Choroid plexus epithelial cell (primary cell): Measurements from ENCODE around the gene PKD1.

Experiments used
- DNase-seq: peaks from one replicate; pipeline ENCODE4 v3.0.0-alpha.2; 2010; ENCODE audit warnings: low read depth
- H3K4me3 ChIP-seq: 2 replicates; pipeline ENCODE4 v1.5.1; 2011; ENCODE audit warnings: low read depth, mild to moderate bottlenecking, control low read depth, low read length, moderate library complexity
- TF ChIP-seq, protein P1 (sequence below): conservative IDR thresholded peaks from 2 replicates; pipeline ENCODE4 v1.5.1; 2011; ENCODE audit warnings: low read depth, mild to moderate bottlenecking, control low read depth, inconsistent platforms, low read length, moderate library complexity

Gene PKD1

DNA sequence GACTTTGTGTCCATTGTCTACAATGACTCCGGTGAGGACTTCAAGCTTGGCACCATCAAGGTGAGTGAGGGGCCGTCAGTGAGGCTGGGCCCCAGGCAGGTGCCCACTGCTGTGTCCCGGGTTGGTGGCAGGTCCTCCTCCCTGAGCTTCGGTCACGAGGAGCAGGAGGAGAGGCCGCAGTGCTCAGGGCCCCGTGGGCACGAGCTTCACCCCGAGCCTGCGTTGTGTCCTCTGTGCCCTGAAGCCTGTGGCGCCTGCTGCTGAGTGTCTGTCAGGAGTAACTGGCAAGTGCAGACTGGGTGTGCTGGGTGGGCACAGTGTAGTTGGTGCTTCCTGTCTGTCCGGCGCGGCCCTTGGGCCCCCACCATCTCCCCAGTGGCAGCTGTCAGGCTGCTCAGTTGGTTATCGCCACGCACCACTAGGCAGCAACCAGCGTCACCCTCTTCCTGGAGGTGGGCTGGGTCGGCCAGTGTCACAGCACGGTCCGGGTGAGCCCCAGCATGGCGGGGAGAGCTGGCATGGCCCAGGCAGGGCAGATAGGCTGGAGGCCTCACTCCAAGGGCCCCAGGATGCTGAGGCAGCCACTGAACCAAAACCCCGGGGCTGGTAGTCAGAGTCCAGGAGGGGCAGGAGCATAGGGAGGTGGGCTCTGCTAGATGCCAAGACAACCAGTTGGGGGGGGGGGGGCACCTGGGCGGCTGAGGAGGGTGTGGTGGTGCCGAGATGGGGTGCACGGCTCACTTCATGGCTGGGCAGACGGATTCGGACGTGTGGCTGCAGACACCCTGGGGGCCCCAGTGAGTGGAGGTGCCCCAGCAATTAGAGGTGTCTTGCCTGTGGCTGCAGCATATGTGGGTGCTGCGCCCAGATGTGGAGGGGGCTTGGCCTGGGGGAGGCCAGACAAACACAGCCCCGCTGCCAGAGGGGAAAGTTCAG is 48.6 kb downstream of the PKD1 start:
- no peak overlapping the region for H3K4me3 ChIP-seq
- no peak for DNase-seq
- TF ChIP-seq, protein P1, sequence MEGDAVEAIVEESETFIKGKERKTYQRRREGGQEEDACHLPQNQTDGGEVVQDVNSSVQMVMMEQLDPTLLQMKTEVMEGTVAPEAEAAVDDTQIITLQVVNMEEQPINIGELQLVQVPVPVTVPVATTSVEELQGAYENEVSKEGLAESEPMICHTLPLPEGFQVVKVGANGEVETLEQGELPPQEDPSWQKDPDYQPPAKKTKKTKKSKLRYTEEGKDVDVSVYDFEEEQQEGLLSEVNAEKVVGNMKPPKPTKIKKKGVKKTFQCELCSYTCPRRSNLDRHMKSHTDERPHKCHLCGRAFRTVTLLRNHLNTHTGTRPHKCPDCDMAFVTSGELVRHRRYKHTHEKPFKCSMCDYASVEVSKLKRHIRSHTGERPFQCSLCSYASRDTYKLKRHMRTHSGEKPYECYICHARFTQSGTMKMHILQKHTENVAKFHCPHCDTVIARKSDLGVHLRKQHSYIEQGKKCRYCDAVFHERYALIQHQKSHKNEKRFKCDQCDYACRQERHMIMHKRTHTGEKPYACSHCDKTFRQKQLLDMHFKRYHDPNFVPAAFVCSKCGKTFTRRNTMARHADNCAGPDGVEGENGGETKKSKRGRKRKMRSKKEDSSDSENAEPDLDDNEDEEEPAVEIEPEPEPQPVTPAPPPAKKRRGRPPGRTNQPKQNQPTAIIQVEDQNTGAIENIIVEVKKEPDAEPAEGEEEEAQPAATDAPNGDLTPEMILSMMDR: no peak

DNA sequence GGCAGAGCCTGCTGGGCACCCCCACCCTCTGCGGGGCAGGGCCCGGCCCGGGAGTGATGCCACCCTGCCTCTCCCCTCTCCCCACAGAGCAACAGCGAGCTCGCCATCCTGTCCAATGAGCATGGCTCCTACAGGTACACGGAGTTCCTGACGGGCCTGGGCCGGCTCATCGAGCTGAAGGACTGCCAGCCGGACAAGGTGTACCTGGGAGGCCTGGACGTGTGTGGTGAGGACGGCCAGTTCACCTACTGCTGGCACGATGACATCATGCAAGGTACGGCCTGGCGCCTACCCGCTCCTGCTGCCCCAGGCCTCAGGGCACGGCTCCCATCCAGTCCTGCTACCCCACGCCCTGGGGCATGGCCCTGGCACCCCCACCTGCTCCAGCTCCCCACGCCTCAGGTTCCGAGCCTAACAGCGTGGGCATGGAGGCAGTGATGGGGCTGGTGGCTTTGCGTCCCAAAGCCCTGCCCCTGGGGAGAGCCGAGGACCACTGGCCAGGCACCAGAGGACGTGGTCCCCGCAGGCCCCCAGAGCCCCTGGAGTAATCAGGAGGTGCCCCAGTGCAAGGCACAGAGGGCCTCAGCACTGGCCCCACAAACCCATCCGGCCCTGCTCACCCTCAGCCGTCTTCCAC is 49.5 kb downstream of the PKD1 start:
- DNase-seq: no peak
- no peak overlapping the region for H3K4me3 ChIP-seq
- TF ChIP-seq, protein P1: no peak

DNA sequence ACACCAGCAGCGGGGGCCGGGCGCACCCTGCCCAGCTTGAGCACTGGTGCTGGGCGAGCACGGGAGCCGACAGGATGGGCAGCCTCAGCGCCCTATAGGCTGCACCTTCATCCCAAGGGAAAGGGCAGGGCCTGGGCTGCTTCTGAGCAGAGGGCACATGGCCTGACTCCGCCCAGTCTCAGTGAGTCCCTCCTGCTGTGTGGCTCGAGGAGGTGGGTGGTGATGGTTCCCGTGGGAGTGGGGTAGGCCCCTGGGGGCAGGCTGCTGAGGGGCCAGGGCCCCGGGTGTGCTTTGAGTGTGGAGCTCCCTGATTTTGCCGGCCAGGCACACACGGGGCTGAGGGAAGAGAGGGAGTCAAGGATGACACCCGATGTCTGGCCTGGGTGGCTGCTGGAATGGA is 50.0 kb downstream of the PKD1 start:
- DNase-seq: peak; percentile 19
- no peak overlapping the region for H3K4me3 ChIP-seq
- TF ChIP-seq, protein P1: no peak

DNA sequence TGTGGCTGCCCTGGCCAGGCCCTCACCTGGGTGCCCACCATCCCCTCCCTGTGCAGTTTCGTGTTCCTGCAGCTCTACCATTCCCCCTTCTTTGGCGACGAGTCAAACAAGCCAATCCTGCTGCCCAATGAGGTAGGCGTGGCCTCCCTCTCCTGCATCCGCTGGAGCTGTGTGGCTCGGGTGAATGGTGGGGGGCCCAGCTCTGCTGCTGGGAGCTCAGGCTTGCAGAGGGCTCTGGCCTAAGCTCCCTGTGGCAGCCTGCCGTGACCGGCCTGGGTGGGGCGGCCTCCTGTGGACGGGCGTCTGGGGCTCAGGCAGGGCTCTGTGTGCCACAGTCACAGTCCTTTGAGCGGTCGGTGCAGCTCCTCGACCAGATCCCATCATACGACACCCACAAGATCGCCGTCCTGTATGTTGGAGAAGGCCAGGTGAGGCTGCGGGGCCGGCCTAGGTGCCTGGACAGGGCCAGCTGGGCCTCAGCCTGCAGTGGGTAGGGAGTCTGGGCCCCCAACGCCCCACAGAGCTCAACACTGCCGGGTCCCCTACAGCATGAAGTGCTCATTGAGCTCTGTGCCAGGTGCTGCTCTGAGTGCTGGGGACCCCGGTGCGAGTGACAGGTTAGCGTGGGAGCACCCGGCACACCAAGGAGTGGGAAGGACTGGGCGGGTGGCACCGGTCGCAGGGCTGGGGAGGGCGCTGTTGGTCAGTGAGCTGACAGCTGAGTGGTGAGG is 50.6 kb downstream of the PKD1 start:
- no peak for DNase-seq
- H3K4me3 ChIP-seq: no peak overlapping the region
- TF ChIP-seq, protein P1: no peak

DNA sequence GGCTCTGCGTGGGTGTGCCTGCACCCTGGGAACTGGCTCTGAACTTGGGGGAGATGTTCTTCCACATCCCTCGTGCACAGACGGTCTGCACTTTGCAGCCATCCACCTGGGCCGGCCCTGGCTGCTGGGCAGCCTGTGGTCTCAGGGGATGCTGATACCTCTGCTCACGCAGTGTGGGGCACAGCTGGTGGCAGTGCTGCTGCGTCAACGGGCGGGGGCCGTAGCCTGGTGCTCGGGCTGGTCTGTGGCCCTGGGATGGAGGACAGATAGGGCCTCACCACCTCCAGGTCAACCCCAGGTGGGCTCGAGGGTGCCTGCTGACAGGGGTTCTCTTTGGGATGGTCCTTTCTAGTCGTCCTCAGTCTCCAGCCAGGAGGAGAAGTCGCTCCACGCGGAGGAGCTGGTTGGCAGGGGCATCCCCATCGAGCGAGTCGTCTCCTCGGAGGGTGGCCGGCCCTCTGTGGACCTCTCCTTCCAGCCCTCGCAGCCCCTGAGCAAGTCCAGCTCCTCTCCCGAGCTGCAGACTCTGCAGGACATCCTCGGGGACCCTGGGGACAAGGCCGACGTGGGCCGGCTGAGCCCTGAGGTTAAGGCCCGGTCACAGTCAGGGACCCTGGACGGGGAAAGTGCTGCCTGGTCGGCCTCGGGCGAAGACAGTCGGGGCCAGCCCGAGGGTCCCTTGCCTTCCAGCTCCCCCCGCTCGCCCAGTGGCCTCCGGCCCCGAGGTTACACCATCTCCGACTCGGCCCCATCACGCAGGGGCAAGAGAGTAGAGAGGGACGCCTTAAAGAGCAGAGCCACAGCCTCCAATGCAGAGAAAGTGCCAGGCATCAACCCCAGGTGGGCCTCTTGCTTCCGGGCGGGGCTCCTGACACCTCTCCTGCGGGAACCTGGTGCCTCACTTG is 51.6 kb downstream of the PKD1 start:
- TF ChIP-seq, protein P1: no peak
- H3K4me3 ChIP-seq: no peak overlapping the region
- no peak for DNase-seq

DNA sequence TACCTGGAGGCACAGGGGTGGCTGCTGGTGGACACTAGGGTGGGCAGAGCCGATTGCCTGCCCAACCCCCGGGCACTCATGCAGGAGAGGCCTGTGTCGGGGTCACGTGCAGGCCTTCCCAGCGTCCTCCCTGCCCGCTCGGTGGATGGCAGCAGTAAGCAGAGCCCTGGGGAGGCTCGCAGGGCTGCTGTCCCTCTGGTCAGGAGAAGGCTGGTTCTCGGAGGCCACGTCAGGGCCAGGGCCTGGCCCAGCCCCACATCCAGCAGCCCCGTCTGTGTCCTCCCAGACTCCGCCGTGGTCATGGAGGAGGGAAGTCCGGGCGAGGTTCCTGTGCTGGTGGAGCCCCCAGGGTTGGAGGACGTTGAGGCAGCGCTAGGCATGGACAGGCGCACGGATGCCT is 52.3 kb downstream of the PKD1 start:
- TF ChIP-seq, protein P1: no peak
- no peak overlapping the region for H3K4me3 ChIP-seq
- DNase-seq: no peak
